Ovary (tissue), 3 donors: ENCODE data around the gene ACSS1.

Experiments used
- POLR2A ChIP-seq: fragments of 450-650 bp; IDR thresholded peaks from one replicate; pipeline ENCODE4 v1.6.1; 2017; ENCODE audit warnings: antibody characterized with exemption, mild to moderate bottlenecking, moderate library complexity
- TF ChIP-seq, protein P1 (sequence below), 3 donors: fragments of 450-650 bp in 2 of 3; fragments of 200-600 bp in 1 of 3; IDR thresholded peaks; one replicate each; pipeline versions ENCODE4 v1.5.1 to v1.8.0; 2016 to 2022; ENCODE audit warnings: antibody characterized with exemption in 3 of 3, mild to moderate bottlenecking in 1 of 3
- donor health status: DM: no; HTN: no; CAD: no.

GRCh38 chr20:25003002-25003401, 54.9 kb downstream of the ACSS1 start:
- TF ChIP-seq, protein P1, sequence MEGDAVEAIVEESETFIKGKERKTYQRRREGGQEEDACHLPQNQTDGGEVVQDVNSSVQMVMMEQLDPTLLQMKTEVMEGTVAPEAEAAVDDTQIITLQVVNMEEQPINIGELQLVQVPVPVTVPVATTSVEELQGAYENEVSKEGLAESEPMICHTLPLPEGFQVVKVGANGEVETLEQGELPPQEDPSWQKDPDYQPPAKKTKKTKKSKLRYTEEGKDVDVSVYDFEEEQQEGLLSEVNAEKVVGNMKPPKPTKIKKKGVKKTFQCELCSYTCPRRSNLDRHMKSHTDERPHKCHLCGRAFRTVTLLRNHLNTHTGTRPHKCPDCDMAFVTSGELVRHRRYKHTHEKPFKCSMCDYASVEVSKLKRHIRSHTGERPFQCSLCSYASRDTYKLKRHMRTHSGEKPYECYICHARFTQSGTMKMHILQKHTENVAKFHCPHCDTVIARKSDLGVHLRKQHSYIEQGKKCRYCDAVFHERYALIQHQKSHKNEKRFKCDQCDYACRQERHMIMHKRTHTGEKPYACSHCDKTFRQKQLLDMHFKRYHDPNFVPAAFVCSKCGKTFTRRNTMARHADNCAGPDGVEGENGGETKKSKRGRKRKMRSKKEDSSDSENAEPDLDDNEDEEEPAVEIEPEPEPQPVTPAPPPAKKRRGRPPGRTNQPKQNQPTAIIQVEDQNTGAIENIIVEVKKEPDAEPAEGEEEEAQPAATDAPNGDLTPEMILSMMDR (IDR thresholded peaks at IDR 0.05), result no peak
- TF ChIP-seq POLR2A, result no peak
